BE2C (cell line): Measurements from ENCODE around the gene CHSY3.

Experiments used
- DNase-seq: peaks from one replicate; pipeline ENCODE4 v3.0.0-alpha.2; 2020
- H3K27me3 ChIP-seq: fragments of 250-450 bp; sonication (Bioruptor Pico); 2 replicates; pipeline ENCODE4 v1.5.1; 2020; ENCODE audit warnings: mild to moderate bottlenecking
- H3K36me3 ChIP-seq: fragments of 250-450 bp; sonication (Bioruptor Pico); 2 replicates; pipeline ENCODE4 v1.5.1; 2020; ENCODE audit warnings: mild to moderate bottlenecking
- H3K4me1 ChIP-seq: fragments of 250-450 bp; sonication (Bioruptor Pico); 2 replicates; pipeline ENCODE4 v1.5.1; 2020
- H3K4me3 ChIP-seq: 2 replicates; pipeline ENCODE4 v1.5.1; 2011; ENCODE audit warnings: low read depth, low read length
- H3K9me3 ChIP-seq: fragments of 250-450 bp; sonication (Bioruptor Pico); 2 replicates; pipeline ENCODE4 v1.5.1; 2020
- CTCF ChIP-seq: IDR thresholded peaks from 2 replicates; pipeline ENCODE4 v1.5.1; 2012; ENCODE audit warnings: mild to moderate bottlenecking, low read depth, low read length

CHSY3 gene

GRCh38 chr5:130135506-130135905 is 231.2 kb downstream of the CHSY3 start:
- no peaks in the 10 kb centered on the region for H3K27me3 ChIP-seq
- no peak for TF ChIP-seq CTCF
- no peaks in the 10 kb centered on the region for H3K36me3 ChIP-seq
- no peak for DNase-seq
- no peaks in the 10 kb centered on the region for H3K9me3 ChIP-seq
- no peak overlapping the region for H3K4me3 ChIP-seq
- no peaks in the 10 kb centered on the region for H3K4me1 ChIP-seq

GRCh38 chr5:130136300-130136699 is 232.0 kb downstream of the CHSY3 start:
- Histone ChIP-seq H3K27me3 (no peaks in the 10 kb centered on the region), H3K4me1 (no peaks in the 10 kb centered on the region), H3K9me3 (no peaks in the 10 kb centered on the region), H3K36me3 (no peaks in the 10 kb centered on the region), H3K4me3 (no peak overlapping the region)
- TF ChIP-seq CTCF = no peak
- no peak for DNase-seq

GRCh38 chr5:130137681-130138080 is 233.4 kb downstream of the CHSY3 start:
- Histone ChIP-seq H3K9me3 (no peaks in the 10 kb centered on the region), H3K4me3 (no peak overlapping the region), H3K4me1 (no peaks in the 10 kb centered on the region), H3K27me3 (no peaks in the 10 kb centered on the region), H3K36me3 (no peaks in the 10 kb centered on the region)
- no peak for DNase-seq
- no peak for TF ChIP-seq CTCF

GRCh38 chr5:130138406-130139045 is 234.3 kb downstream of the CHSY3 start:
- no peaks in the 10 kb centered on the region for H3K36me3 ChIP-seq
- no peaks in the 10 kb centered on the region for H3K4me1 ChIP-seq
- no peak for TF ChIP-seq CTCF
- H3K27me3 ChIP-seq = no peaks in the 10 kb centered on the region
- H3K9me3 ChIP-seq = no peaks in the 10 kb centered on the region
- H3K4me3 ChIP-seq = no peak overlapping the region
- no peak for DNase-seq

GRCh38 chr5:130141659-130142320 is 237.5 kb downstream of the CHSY3 start:
- H3K9me3 ChIP-seq = no peaks in the 10 kb centered on the region
- H3K4me3 ChIP-seq = no peak overlapping the region
- H3K27me3 ChIP-seq = no peaks in the 10 kb centered on the region
- peak; percentile 87 for TF ChIP-seq CTCF
- peak; percentile 49 for DNase-seq
- H3K36me3 ChIP-seq = no peaks in the 10 kb centered on the region
- no peaks in the 10 kb centered on the region for H3K4me1 ChIP-seq

- H3K9me3 ChIP-seq = no peaks in the 10 kb centered on the region
- H3K36me3 ChIP-seq = no peaks in the 10 kb centered on the region
- H3K27me3 ChIP-seq = no peaks in the 10 kb centered on the region
- DNase-seq = no peak
- H3K4me1 ChIP-seq = no peaks in the 10 kb centered on the region
- TF ChIP-seq CTCF = no peak
- H3K4me3 ChIP-seq = no peak overlapping the region
Observed at GRCh38 chr5:130151239-130151638, 247.0 kb downstream of the CHSY3 start.
